Glutamatergic neuron (in vitro differentiated cells): ENCODE results near the gene REV3L. TPM values are rescaled to one million over a fixed set of nuclear protein-coding genes. Genes with fewer than 3 reads are reported as not detected.

Experiments
- DNase-seq: peaks from one replicate; pipeline ENCODE4 v3.0.0; 2022
- H3K27ac Mint-ChIP-seq: one replicate; pipeline ENCODE4 v1.8.0; 2020; ENCODE audit warnings: mild to moderate bottlenecking, mixed read lengths, inconsistent platforms; ENCODE audit not compliant: unreplicated experiment
- H3K27me3 Mint-ChIP-seq: one replicate; pipeline ENCODE4 v1.8.0; 2020; ENCODE audit warnings: mild to moderate bottlenecking, moderate library complexity, mixed read lengths, inconsistent platforms; ENCODE audit not compliant: unreplicated experiment
- H3K36me3 Mint-ChIP-seq: one replicate; pipeline ENCODE4 v1.8.0; 2020; ENCODE audit warnings: mild to moderate bottlenecking, mixed read lengths, inconsistent platforms; ENCODE audit not compliant: unreplicated experiment
- H3K4me1 Mint-ChIP-seq: one replicate; pipeline ENCODE4 v1.8.0; 2020; ENCODE audit warnings: mild to moderate bottlenecking, low read depth, mixed read lengths, inconsistent platforms; ENCODE audit not compliant: unreplicated experiment
- H3K4me3 Mint-ChIP-seq: one replicate; pipeline ENCODE4 v1.8.0; 2020; ENCODE audit warnings: mild to moderate bottlenecking, mixed read lengths, inconsistent platforms; ENCODE audit not compliant: unreplicated experiment
- H3K9me3 Mint-ChIP-seq: one replicate; pipeline ENCODE4 v1.8.0; 2020; ENCODE audit warnings: mild to moderate bottlenecking, moderate library complexity, mixed read lengths, inconsistent platforms; ENCODE audit not compliant: unreplicated experiment
- total RNA-seq: library from RNA; stranded (reverse); fragmentation: NEBNext Ultra II Directional; extraction: Animal tissue kit (Norgen Biotek cat#: 25700); gene quantifications from one replicate; pipeline ENCODE4 v1.2.1, GENCODE V29; 2021; ENCODE audit not compliant: unreplicated experiment
- TF ChIP-seq, protein P1 (sequence below): fragments of 200-600 bp; sonication (generic); IDR thresholded peaks from one replicate; pipeline ENCODE4 v1.5.0; 2021; ENCODE audit not compliant: partially characterized antibody, unreplicated experiment

REV3L gene
- total RNA-seq, 1 donor from 2014 or later: 33.3 TPM

DNA sequence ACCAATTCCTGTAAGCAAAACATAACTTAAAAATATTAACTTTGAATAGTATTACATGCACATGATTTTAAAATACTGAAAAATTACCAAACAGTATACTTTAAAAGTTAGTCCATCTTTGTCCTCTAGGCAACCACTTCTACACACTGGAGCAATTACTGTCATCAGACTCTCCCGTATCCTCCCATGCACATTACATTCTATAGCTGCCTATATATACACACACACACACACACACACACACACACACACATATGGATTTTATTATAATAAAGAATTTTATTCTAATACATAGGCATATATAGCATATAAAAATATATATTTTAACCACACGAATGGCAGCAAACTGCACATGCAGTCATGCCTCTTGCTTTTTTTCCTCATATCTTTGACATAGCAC, 8.2 kb downstream of the REV3L start:
- H3K27me3 Mint-ChIP-seq: no peaks in the 10 kb centered on the region
- H3K36me3 Mint-ChIP-seq: no peaks in the 10 kb centered on the region
- DNase-seq: no peak
- no peaks in the 10 kb centered on the region for H3K9me3 Mint-ChIP-seq
- no peak overlapping the region for H3K27ac Mint-ChIP-seq
- TF ChIP-seq, protein P1, sequence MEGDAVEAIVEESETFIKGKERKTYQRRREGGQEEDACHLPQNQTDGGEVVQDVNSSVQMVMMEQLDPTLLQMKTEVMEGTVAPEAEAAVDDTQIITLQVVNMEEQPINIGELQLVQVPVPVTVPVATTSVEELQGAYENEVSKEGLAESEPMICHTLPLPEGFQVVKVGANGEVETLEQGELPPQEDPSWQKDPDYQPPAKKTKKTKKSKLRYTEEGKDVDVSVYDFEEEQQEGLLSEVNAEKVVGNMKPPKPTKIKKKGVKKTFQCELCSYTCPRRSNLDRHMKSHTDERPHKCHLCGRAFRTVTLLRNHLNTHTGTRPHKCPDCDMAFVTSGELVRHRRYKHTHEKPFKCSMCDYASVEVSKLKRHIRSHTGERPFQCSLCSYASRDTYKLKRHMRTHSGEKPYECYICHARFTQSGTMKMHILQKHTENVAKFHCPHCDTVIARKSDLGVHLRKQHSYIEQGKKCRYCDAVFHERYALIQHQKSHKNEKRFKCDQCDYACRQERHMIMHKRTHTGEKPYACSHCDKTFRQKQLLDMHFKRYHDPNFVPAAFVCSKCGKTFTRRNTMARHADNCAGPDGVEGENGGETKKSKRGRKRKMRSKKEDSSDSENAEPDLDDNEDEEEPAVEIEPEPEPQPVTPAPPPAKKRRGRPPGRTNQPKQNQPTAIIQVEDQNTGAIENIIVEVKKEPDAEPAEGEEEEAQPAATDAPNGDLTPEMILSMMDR: no peak
- no peak overlapping the region for H3K4me3 Mint-ChIP-seq
- H3K4me1 Mint-ChIP-seq: peaks cover 14% of the 10 kb centered on the region

DNA sequence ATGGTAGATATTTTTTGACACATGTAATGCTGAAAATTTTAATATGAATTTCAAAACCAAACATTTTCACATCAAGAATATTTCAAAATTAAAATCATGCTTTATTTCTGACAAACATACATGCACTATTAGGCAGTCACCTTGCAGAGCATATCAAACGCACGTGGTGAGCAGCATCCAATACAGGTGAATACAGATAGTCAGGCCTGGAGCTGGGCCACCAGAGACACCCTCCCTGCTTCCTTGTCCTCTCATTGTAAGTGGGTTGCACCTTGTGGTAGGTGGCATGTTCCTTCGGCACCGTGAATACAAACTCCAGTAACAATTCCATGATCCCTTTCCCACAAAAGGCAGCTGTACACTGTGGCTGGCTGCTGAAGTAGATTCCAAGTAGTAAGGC, 8.9 kb downstream of the REV3L start:
- Mint-ChIP-seq H3K9me3 (no peaks in the 10 kb centered on the region), H3K27me3 (no peaks in the 10 kb centered on the region), H3K36me3 (no peaks in the 10 kb centered on the region), H3K4me3 (no peak overlapping the region), H3K4me1 (peaks cover 17% of the 10 kb centered on the region), H3K27ac (no peak overlapping the region)
- no peak for DNase-seq
- TF ChIP-seq, protein P1: no peak

DNA sequence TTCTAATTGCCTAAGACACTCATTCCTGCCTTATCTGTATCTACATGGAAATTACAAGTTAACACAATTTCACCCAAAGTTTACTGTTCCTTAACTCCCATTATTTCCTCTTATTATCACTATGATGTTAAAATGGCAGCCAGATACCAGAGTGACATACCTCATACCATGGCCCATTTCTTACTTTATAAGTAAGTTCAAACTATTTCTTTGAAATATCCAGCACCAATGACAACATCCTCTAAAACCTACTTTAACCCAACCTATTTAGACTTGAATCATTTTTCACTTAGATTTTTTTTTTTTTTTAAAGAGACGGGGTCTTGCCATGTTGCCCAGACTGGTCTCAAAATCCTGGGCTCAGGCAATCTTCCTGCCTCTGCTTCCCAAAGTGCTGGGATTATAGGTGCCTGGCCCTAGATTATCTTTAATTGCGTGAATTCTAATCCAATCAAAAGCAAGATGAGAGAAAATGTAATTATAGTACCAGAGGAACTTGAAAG, 10.0 kb downstream of the REV3L start:
- TF ChIP-seq, protein P1: no peak
- Mint-ChIP-seq H3K4me3 (no peak overlapping the region), H3K27me3 (no peaks in the 10 kb centered on the region), H3K4me1 (peaks cover 11% of the 10 kb centered on the region), H3K27ac (no peak overlapping the region), H3K9me3 (no peaks in the 10 kb centered on the region), H3K36me3 (no peaks in the 10 kb centered on the region)
- no peak for DNase-seq

DNA sequence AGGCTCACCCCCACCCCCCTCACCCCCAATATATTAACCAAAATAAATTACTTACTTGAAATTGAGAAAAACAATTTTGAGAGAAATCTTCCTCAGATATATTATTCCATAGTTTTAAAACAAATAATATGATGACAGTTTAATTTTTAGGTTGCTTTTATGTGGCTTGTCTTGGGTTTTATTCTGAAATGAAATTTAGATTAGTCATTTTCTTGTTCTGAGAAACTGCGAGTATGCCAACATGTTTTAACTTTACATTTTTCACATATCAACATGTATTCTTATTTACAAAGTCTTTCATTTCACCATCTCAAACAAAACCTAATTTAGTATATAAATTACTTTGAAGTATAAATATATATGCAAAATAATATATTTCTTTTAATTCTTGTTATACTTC, 11.1 kb downstream of the REV3L start:
- no peaks in the 10 kb centered on the region for H3K27me3 Mint-ChIP-seq
- no peaks in the 10 kb centered on the region for H3K9me3 Mint-ChIP-seq
- peaks cover 3% of the 10 kb centered on the region for H3K4me1 Mint-ChIP-seq

DNA sequence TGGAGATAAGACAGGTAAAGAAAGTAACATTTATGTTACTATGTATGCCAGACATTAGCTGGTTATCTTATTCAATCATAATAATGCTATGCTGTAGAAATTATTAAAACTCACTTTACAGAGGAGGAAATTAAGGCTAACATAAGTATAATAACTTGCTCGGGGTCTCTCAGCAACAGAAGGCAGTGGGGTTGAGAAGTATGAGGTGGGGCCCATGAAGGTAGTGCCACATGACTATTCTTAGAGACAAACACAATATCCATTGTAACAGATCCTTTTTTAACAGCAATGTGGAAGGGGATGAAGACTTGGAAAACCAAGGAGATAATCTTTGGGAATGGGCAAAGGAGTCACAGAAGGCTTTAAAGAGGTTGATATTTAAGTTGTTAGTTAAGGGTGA, 11.5 kb downstream of the REV3L start:
- H3K4me1 Mint-ChIP-seq: peaks cover 3% of the 10 kb centered on the region
- no peaks in the 10 kb centered on the region for H3K36me3 Mint-ChIP-seq
- no peaks in the 10 kb centered on the region for H3K27me3 Mint-ChIP-seq
- H3K4me3 Mint-ChIP-seq: no peak overlapping the region
- TF ChIP-seq, protein P1: no peak
- DNase-seq: no peak
- H3K9me3 Mint-ChIP-seq: no peaks in the 10 kb centered on the region
- no peak overlapping the region for H3K27ac Mint-ChIP-seq

More for the DNA sequence above, 11.1 kb downstream of the REV3L start:
- no peak for DNase-seq
- no peak overlapping the region for H3K27ac Mint-ChIP-seq
- no peak overlapping the region for H3K4me3 Mint-ChIP-seq
- TF ChIP-seq, protein P1: no peak
- no peaks in the 10 kb centered on the region for H3K36me3 Mint-ChIP-seq
